CD4-positive, alpha-beta T cell treated with Interleukin-12 subunit alpha and Interleukin-12 subunit beta, for 1 hour (primary cell): Measurements from ENCODE around the gene RBPJL.
"Not testable (repeated sequence)": the region's sequence is repeated elsewhere in the genome, so short reads cannot be mapped to it uniquely, and the experiment has no call there.

Experiments used
- DNase-seq: peaks from one replicate; pipeline ENCODE4 v3.0.0-alpha.2; 2020

RBPJL gene

GRCh38 chr20:45343532-45344167 is 37.0 kb downstream of the RBPJL start:
- no peak for DNase-seq

GRCh38 chr20:45344168-45344860 is 37.7 kb downstream of the RBPJL start:
- DNase-seq = no peak

DNA sequence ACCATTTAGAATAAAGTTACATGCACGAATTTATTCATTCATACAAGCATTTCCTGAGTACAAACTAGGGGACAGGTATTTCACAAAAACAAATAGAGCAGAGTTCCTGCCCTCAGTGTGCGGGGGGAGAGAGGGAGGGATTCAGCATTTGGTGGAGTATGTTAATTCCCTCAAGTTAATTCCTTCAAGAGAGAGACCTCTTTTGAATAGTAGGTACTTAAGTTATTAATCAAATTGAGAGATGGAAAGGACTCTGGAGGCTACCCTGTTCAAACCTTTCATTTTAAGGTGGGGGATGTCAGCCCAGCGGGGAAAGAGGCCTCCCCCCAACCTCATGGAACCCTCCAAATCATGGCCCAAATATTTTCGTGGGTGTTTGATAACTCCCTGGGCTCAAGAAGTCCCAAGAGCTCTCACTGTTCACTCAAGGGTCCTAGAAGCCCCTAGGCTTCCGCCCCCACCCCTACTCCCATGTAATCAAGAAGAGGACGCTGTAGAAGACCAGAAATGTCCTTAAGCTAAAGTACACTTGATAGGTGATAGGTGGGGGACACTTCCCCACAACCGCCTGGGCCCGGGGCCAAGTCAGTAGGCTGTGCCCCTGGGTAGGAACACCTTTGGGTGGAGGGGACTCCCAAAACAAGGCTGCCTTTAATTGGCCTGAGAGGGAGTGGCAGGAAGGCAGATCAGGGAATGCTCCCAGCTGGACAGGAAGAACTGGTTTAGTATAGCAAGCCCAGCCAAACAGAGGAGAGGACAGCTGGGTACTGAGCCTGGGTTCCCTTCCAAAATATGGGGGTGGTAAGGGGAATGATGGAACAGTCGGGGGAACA is 38.7 kb downstream of the RBPJL start:
- no peak for DNase-seq

DNA sequence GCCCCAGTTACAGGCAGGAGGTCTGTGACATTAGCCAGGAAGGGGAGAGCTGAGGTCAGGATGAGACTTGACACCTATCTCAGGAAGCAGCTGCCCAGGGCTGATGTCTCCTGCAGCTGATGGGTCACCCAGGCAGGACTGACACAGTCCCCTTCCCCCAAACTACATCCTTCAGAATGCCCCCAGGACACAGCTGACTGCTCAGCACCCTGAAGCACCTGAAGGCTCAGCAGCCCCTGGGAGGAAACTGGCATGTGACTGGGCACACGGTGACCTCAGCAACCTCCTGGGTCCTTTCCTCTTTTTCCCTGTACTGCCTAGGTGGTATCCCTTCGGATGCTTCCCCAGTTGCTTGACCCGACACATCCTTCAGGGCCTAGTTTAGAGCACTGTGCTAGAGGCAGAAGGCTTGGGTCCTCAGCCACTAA is 39.7 kb downstream of the RBPJL start:
- DNase-seq = no peak

DNA sequence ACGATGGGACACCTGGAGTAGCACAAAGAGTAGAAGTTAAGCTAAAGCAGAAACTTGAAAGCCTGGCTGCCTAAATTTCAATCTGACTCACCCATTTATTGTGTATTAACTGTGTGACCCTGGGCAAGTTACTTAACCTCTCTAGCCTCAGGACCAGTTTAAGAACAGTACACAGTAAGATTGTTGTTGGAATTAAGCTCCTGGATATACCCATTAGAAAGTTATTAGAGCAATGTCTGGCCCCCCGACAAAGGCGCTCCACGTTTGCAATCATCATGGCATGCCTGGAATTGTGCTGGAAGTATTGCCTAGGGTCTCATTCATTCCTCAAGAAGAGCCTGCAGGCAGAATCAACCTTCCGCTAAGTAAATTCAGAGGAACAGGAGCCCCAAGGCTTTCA is 40.2 kb downstream of the RBPJL start:
- DNase-seq = no peak

DNA sequence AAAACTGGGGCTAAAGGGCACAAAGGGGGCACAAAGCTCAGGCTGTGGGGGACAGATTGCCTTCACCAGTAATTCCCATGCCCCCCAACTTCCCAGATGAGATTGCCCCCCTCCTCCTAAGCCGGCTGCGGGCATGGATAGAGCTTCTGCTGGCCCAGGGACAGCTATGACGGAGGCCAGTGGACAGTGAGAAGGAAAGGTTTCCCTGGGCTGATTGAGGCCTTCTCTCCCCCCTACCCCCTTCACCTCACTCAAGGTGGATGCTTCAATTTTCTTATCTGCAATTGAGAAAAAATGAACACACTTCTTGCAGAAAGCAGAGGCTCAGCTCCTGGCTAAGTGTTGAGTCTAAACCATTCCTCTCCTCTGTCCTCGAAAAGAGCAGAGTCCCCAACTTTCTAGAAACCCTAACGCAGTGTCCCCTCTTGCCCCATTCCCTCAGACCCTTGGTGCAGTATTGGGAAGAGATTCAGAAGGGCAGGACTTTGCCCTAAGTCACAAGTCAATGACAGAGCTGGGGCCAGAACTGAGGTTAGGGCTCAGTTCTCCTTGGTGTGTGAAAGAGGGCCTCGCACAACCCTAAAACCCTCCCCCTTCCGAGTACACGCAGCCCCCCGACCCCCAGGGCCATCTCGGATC is 40.8 kb downstream of the RBPJL start:
- no peak for DNase-seq

- DNase-seq = peak; percentile 77
Measured at GRCh38 chr20:45347936-45348778, 41.5 kb downstream of the RBPJL start, which contains the start of gene SDC4. Gene SDC4, minus strand, starts transcription at chr20:45348424. Its CDS starts 40 bp downstream, at chr20:45348384.

DNA sequence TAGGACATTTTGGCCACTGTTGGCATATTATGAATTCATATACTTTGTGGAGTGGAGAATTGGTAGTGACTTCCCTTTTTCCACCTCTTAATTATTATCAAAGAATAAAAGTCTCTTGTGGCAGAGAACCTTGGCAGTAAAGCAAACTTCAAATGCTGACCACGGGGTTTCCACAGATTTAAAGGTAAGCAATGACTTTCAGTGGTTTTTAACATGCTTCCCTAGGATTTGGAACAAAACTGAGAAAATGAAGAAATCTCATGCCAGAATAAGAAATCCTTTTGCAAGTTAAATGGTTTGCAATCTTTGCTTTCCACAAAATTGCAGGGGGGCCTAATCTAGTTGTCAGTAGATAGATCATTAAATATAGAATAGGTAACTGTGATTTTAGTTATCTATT is 43.6 kb downstream of the RBPJL start:
- no peak for DNase-seq

GRCh38 chr20:45350795-45351194 is 44.2 kb downstream of the RBPJL start:
- DNase-seq = not testable (repeated sequence)

DNA sequence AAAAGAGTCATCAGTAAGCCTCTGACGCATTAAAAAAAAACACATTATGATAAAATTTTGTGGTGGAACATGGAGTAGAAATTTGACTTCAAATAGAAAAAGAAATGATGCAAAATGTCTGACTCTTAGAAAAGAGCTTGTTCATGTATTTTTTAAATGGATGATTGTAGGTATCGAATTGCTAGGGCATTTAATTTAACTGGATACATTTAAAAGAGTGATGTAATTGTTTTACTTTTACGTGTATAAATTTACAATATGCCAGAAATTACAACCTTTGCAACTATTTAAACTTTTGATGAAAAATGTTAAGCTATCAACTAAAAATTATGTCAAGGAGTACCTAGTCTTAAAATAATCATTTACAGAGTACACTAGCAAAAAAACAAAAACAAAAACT is 46.1 kb downstream of the RBPJL start:
- DNase-seq = no peak

DNA sequence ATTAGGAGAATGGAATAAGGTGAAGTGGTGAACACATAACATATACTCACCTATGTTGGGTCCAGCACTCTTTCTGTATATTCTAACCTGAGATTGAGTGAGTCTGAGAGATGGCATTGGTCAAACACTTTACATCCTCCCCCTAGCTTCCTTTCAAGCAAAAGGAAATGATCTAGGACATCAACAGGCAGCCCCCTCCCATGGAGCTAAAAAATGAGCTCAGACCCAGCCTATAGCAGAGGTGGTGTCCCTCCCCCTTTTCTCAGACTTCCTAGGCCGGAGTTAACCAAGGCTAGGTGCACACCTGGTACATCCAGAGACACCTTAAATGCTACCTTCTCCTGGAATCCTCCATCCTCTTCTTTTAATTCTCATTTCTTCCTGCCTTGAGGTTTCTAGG is 47.1 kb downstream of the RBPJL start:
- DNase-seq = no peak

DNA sequence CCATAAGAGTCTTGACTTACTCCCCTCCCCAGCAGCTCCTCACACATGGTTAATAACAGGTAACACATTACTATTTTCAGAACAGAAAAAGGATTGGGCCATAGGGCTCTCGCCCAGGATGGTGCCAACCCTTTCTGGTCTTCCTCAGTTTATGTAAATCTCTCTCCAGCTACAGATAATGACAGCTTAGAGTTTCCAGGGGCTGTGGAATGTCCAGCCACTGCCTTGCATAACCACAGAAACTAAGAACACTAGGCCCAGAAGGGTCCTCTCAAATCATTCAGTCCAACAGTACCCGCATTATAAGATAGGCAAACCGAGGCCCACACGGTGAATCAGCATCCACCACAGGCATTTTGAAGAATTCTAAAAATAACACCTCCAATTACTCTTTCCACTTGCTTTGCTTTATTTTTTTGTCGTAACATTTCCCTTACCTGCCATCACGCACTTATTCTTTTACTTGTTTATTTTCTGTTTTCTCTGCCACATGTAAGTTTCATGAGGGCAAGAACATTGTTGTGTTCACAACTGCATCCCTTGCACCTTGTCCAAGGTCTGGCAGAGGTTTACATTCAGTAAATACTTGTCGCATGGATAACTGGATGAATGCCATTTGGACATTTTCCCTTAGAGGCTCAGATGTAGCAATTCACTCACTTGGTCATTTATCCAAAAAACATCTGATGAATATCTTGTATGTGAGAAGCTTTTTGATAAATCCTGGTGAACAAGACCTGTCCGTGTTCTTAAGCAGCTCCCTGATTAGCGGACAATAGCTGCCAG is 48.0 kb downstream of the RBPJL start:
- DNase-seq = no peak

- no peak for DNase-seq
Measured at GRCh38 chr20:45355209-45356084, 48.8 kb downstream of the RBPJL start.

DNA sequence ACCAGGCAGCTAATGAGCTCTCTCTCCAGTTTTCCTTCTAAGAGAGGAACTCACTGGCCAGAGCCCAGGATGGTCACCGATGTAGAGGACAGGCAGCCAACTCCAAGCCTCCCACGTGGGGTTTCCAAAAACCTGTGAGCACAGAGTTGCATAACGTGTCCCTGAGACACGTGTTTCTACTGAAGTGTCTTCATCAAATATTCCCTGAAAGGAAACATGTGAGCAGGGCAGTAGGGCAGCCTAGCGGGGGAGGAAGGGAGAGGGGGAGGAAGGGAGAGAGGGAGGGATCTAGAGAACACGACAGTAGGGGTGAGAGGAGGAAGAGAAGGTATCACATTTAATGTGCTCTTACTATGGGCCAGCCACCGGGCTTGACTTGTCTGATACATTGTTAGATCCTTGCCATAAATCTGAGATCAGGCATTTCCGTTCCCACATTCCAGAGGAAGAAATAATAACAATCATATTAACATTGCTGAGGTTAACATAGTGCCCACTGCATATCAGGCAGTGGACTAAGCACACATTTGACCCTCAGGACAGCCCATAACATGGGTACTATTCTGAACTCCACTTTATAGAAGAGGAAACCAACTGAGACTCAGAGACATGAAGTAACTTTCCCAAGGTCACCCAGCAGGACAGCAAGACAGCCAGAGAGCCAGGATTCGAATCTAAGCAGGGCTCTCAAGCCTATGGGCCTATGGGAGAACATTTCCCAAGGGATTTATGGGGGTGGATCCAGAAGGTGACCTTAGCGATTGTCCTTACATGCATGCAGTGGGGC is 51.8 kb downstream of the RBPJL start:
- DNase-seq = no peak

DNA sequence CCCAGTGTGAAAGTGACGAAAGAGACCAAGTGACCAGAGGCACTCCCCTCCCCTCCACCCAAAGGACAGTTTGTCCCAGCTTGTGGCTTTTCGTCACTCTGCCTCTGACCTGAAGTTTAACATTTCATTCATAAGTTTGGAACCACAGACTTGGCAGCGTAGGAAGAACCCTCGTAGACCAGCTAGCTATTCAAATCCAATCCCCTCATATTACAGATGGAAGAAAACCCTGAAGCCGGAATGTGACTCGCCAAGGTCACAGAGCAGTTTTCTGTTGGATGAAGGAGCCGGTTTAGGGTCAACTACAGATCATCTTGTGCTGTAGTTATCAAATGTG is 52.4 kb downstream of the RBPJL start:
- DNase-seq = no peak

DNA sequence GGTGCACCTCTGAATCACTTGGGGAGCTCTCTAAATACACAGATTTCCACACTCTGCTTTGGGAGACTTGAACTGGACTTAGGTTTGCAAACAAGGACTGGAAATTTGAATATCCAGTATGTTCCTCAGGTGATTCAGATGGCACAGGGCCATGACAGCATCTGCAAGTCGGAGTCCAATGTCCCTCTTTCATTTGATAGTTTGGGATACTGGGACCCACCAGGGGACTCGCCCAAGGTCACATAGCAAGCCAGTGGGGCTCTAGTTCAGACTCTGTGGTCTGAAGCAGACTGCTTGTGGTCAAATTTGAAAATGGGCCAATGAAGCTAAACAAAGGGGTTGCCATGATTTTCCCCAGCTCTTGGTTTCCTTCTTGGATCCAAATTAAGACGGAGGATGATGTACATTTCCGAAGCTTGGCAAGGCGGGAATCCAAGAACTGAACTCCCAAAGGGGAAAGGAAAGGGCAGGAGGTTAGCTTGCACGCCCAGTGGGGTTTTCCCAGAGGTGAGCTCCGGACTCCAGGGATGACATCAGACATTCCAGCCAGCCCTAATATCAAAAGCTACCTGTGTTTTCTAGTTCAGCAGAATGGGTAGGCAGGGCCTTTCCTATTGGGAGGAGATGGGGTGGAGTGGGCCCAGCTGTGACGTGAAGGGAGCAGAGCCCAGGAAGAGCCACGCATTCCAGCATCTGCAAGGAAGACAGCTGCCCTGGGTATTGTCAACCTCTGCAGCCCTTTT is 52.9 kb downstream of the RBPJL start:
- DNase-seq = no peak

DNA sequence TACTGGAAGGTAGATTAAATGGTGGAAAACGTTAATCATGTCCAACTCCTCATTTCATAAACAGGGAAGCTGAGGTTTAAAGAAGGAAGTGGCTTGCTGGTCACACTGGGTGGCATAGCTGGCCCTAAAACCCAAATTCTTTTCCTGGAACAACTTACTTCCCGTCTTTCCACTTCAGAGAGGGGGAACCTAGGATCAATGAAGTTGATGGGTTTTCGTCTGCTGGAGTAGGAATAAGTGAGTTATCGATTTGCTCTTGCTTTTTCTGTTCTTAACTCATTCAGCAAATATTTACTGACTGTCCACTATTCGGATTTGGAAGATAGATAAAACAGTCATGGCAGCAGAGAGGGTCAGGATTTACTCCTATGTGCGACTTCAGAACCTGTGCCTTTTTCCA is 55.2 kb downstream of the RBPJL start:
- DNase-seq = no peak

DNA sequence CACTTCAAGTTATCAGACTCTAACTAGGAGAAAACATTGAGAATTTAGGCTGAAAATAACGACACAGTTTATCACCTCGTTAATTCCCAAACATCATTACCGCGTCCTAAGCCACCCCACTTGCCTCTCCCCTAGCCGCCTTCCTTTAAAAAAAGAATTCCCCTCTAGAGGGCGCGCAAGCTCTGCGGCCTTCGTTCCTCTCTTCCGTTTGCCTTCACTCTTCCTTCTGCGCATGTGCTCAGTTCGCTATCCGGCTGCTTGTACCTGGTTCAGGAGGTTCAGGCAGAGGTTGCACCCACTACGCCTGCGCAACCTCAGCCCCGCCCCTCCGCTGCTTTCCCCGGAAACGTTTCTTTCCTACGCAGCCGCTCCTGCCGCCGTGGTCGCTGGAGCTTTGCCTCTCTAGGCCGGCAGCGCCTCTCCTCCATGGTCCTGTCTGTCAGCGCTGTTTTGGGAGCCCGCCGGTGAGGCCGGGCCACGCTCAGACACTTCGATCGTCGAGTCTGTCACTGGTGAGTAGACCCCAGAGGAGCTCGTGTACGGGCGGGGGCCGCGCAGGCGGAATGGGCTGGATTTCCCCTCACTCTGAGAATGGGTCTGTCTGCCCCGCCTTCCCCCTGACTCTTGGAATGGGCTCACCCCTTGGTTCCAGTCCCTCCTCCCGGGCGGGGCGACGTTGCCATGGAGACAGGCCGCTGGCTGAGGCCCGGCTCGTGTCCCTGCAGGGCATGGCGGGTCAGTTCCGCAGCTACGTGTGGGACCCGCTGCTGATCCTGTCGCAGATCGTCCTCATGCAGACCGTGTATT is 56.4 kb downstream of the RBPJL start, which contains the start of gene SYS1:
TSS of gene SYS1 (plus strand) at position 353 of the 807 bp plus-strand sequence. CDS start at position 729, 376 bp downstream.
- peak; percentile 99 for DNase-seq
